Heart left ventricle (tissue), 16 donors: Measurements from ENCODE around the gene NFIB. TPM values are rescaled to one million over a fixed set of nuclear protein-coding genes. Genes with fewer than 3 reads are reported as not detected.

ENCODE experiments used
- ATAC-seq, 4 donors: fragments of 200-7000 bp; cut with Tn5 transposase; one replicate each; pipeline ENCODE4 v1.9.1; 2020 to 2022; ENCODE audit warnings: moderate library complexity in 4 of 4, mild to moderate bottlenecking in 3 of 4, moderate number of reproducible peaks in 1 of 4
- DNase-seq, 5 donors: peaks; one replicate each; pipeline ENCODE4 v3.0.0-alpha.2; 2020
- H3K27ac ChIP-seq, 12 donors: fragments of 200-600 bp; sonication (generic) in 4 of 12; one replicate each; pipeline versions ENCODE4 v1.5.0 to v1.8.0; 2016 to 2022; ENCODE audit warnings: mild to moderate bottlenecking in 2 of 12
- H3K27me3 ChIP-seq, 9 donors: fragments of 200-600 bp; sonication (generic) in 2 of 9; one replicate each; pipeline versions ENCODE4 v1.5.1 to v1.8.0; 2016 to 2022; ENCODE audit warnings: mild to moderate bottlenecking in 3 of 9
- H3K36me3 ChIP-seq, 9 donors: fragments of 200-600 bp; sonication (generic) in 2 of 9; one replicate each; pipeline versions ENCODE4 v1.5.0 to v1.8.0; 2018 to 2022; ENCODE audit warnings: mild to moderate bottlenecking in 2 of 9
- H3K4me1 ChIP-seq, 12 donors: fragments of 200-600 bp; sonication (generic) in 4 of 12; one replicate each; pipeline versions ENCODE4 v1.5.0 to v1.8.0; 2016 to 2022; ENCODE audit warnings: mild to moderate bottlenecking in 3 of 12
- H3K4me3 ChIP-seq, 12 donors: fragments of 200-600 bp; sonication (generic) in 4 of 12; one replicate each; pipeline versions ENCODE4 v1.5.0 to v1.8.0; 2017 to 2022; ENCODE audit warnings: mild to moderate bottlenecking in 9 of 12, moderate library complexity in 4 of 12
- H3K9me3 ChIP-seq, 12 donors: fragments of 200-600 bp; sonication (generic) in 4 of 12; one replicate each; pipeline versions ENCODE4 v1.5.0 to v1.8.0; 2016 to 2022; ENCODE audit warnings: mild to moderate bottlenecking in 1 of 12
- CTCF ChIP-seq, 12 donors: fragments of 200-600 bp; sonication (generic) in 4 of 12; IDR thresholded peaks; one replicate each; pipeline versions ENCODE4 v1.5.0 to v1.8.0; 2018 to 2022; ENCODE audit warnings: antibody characterized with exemption in 12 of 12, mild to moderate bottlenecking in 5 of 12
- POLR2A ChIP-seq, 2 donors: fragments of 450-650 bp; IDR thresholded peaks; one replicate each; pipeline ENCODE4 v1.6.1; 2017; ENCODE audit warnings: antibody characterized with exemption in 2 of 2, mild to moderate bottlenecking in 2 of 2, moderate library complexity in 2 of 2
- WGBS, 4 donors: extraction: QIAGEN DNeasy Blood & Tissue Kit in 2 of 4; methylation state at CpG; one replicate each; pipeline versions ENCODE4 v1.1.5 to v1.1.7; 2013 to 2018; 5-methylcytosine and 5-hydroxymethylcytosine counted together
- intact Hi-C, 10 donors: fragments of 100-400 bp; cut with DNase I; formaldehyde crosslinking; loops; one replicate each; pipeline versions ENCODE4 v1.11.1 to v1.14.2; 2022
- polyA plus RNA-seq, 2 donors: library from polyadenylated mRNA; stranded (reverse); fragments of 200-250 nt; gene quantifications; one replicate each; pipeline ENCODE4 v1.2.3, GENCODE V29; 2013
- total RNA-seq, 9 donors: library from RNA; depleted of rRNA in 2 of 9; stranded (reverse); fragments of >200 nt in 2 of 9; fragmentation: NEBNext Ultra II Directional in 3 of 9; extraction: Animal tissue kit (Norgen Biotek cat#: 25700) in 3 of 9; gene quantifications; one replicate each; pipeline versions ENCODE4 v1.1.0 to v1.2.4, GENCODE V29; 2016 to 2023
- donor health status: ischemic (EF 13 %, LVEDD 7.1; RV severe dilation, severe dysfunction).
- donor health status: healthy with polysubstance abuse.
- donor health status: DM: no; HTN: yes; CAD: no.
- donor health status: DM: no; HTN: no; CAD: no.
- donor health status: ischemic (EF 25% LVEDD 6.9; RV normal size, moderate dysfunction).
- donor health status: ischemic (EF 25% LVEDD 5.7; RV mildly dilated, moderate dysfunction).
- donor health status: healthy.
- donor health status: DM: yes; HTN: yes; CAD: no.
- donor health status: ischemic (EF 35%, LVEDD 5.7; RV mildly dilated, moderate dysfunction).
- donor health status: nonischemic (EF 11% LVEDD 7.7; RV severe dilation, severe dysfunction).
- donor health status: DM: yes; HTN: yes; CAD: no.
- donor health status: PGD.
- donor health status: ischemic (EF 29% LVEDD 5.4; RV normal size, mild dysfunction).
- donor health status: nonischemic (EF 23%, LVEDD 6.1; RV moderate dilation, normal function).

NFIB gene
- total and polyA plus RNA-seq, 11 donors = 24.5 to 148 (median 98.2) TPM

GRCh38 chr9:14344053-14344524 is 30.1 kb upstream of the NFIB start:
- H3K4me1 ChIP-seq = peaks cover 7 to 64% (median 35%) of the 10 kb centered on the region in 12 donors

GRCh38 chr9:14343261-14344031 is 29.5 kb upstream of the NFIB start:
- Histone ChIP-seq H3K36me3 (no peaks in the 10 kb centered on the region), H3K4me1 (peaks cover 7 to 62% (median 35%) of the 10 kb centered on the region in 12 donors)
- TF ChIP-seq POLR2A (IDR thresholded peaks at IDR 0.05) (no peak), CTCF (IDR thresholded peaks at IDR 0.05) (no peak)

More at GRCh38 chr9:14344053-14344524, 30.1 kb upstream of the NFIB start:
- TF ChIP-seq POLR2A (IDR thresholded peaks at IDR 0.05) (no peak), CTCF (IDR thresholded peaks at IDR 0.05) (no peak)
- Histone ChIP-seq H3K27ac (peak overlapping the region; percentile 37 to 94 (median 78)), H3K9me3 (no peaks in the 10 kb centered on the region), H3K36me3 (no peaks in the 10 kb centered on the region), H3K27me3 (peaks cover 0 to 41% (median 0%) of the 10 kb centered on the region in 9 donors), H3K4me3 (peak overlapping the region in 10 of 12 donors; percentile 20 to 51 (median 42))
- peak; percentile 9 to 30 (median 20) for ATAC-seq
- 0 to 12% (median 7%) methylated on average over 6 of the region's 6 CpGs for WGBS, 4 donors
- peak; percentile 62 to 75 (median 70) for DNase-seq
- intact Hi-C loops = loop anchor here in 5 of 10 donors (10.0 kb wide), 5 partner anchors 69 to 769 kb away; no protein-coding TSS in a partner anchor

GRCh38 chr9:14342736-14343135 is 28.8 kb upstream of the NFIB start:
- DNase-seq (no peak), ATAC-seq (no peak)
- intact Hi-C loops = loop anchor here in 5 of 10 donors (10.0 kb wide), 5 partner anchors 68 to 768 kb away; no protein-coding TSS in a partner anchor
- H3K4me3 ChIP-seq = no peak overlapping the region
- H3K27ac ChIP-seq = peak overlapping the region in 8 of 12 donors; percentile 30 to 94 (median 74)
- H3K4me1 ChIP-seq = peaks cover 7 to 56% (median 35%) of the 10 kb centered on the region in 12 donors
- H3K27me3 ChIP-seq = peaks cover 0 to 30% (median 0%) of the 10 kb centered on the region in 9 donors
- H3K36me3 ChIP-seq = no peaks in the 10 kb centered on the region
- WGBS, 4 donors = 74 to 87% (median 82%) methylated on average over 4 of the region's 4 CpGs
- H3K9me3 ChIP-seq = no peaks in the 10 kb centered on the region
- no peak for TF ChIP-seq POLR2A (IDR thresholded peaks at IDR 0.05)
- TF ChIP-seq CTCF (IDR thresholded peaks at IDR 0.05) = no peak

More at GRCh38 chr9:14343261-14344031, 29.5 kb upstream of the NFIB start:
- H3K27ac ChIP-seq = peak overlapping the region; percentile 37 to 94 (median 78)
- intact Hi-C loops = loop anchor here in 5 of 10 donors (10.0 kb wide), 5 partner anchors 69 to 769 kb away; no protein-coding TSS in a partner anchor
- peak in 1 of 5 donors; percentile 29 for DNase-seq
- ATAC-seq = no peak
- 30 to 36% (median 32%) methylated on average over 5 of the region's 5 CpGs for WGBS, 4 donors
- peak overlapping the region in 10 of 12 donors; percentile 20 to 51 (median 42) for H3K4me3 ChIP-seq
- no peaks in the 10 kb centered on the region for H3K9me3 ChIP-seq
- peaks cover 0 to 37% (median 0%) of the 10 kb centered on the region in 9 donors for H3K27me3 ChIP-seq
